Measurements from ENCODE around the gene SLC35E2B. TPM values are rescaled to one million over a fixed set of nuclear protein-coding genes. Genes with fewer than 3 reads are reported as not detected.
"Not testable (repeated sequence)": the region's sequence is repeated elsewhere in the genome, so short reads cannot be mapped to it uniquely, and the experiment has no call there.

SLC35E2B gene
- total and polyA plus RNA-seq, 2 of the 8 experiments (the other 6 are each of a cell fraction or from before 2014, with no cell fraction given): 25.9 to 46.7 TPM

DNA sequence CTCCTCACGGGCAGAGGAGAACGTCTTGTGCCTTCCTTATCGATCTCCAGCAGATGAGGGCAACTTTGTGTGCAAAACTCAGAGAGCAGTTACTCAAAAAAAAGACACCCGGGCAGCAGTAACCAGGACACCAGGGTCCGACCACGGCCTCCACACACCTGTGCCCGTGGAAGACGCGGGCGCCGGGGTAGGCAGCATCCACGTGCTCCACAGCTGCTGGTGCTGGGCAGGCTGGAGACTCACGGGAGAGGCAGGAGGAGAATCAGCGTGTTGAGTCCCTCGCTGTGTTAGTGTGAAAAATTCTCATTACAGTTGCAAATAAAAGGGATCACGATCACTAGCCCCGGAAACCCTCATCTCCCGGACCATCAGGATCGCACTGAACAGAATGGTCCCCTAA is 6.5 kb upstream of the SLC35E2B start:
- H3K9me3 ChIP-seq (ENCODE audit: insufficient read depth in 2 of 2, low read depth in 1 of 2, low read length in 1 of 2); POLR2A ChIA-PET (ENCODE audit: partially characterized antibody); CTCF ChIA-PET (ENCODE audit: partially characterized antibody); H3K4ac ChIP-seq (replicated peaks; ENCODE audit: insufficient read length, low read depth, low read length); H3K23me2 ChIP-seq (ENCODE audit: low read depth, low read length); H3K79me1 ChIP-seq (ENCODE audit: low read depth, low read length); H3K23ac ChIP-seq (ENCODE audit: insufficient read length); H2BK12ac ChIP-seq (ENCODE audit: low read depth, low read length); H2BK5ac ChIP-seq (ENCODE audit: low read depth, low read length); H3K79me2 ChIP-seq (ENCODE audit: control insufficient read depth in 1 of 2, insufficient read depth in 2 of 2, low read length in 2 of 2); H2BK120ac ChIP-seq (replicated peaks; ENCODE audit: low read depth, low read length); H3K4me1 ChIP-seq (replicated peaks in 1 of 4; ENCODE audit: control insufficient read depth in 3 of 4, insufficient read depth in 4 of 4, low read length in 3 of 4); H3K9ac ChIP-seq (replicated peaks in 1 of 4; ENCODE audit: extremely low read depth in 1 of 4, low read depth in 3 of 4, low read length in 3 of 4); H3K4me2 ChIP-seq (ENCODE audit: insufficient read depth in 1 of 2, low read depth in 2 of 2, low read length in 2 of 2); H3K56ac ChIP-seq (replicated peaks; ENCODE audit: insufficient read length, low read depth, low read length); H2BK15ac ChIP-seq (ENCODE audit: low read length); H2AK5ac ChIP-seq (ENCODE audit: low read depth, low read length); H3K4me3 ChIP-seq (ENCODE audit: extremely low read depth in 1 of 4, insufficient read depth in 2 of 4, low read depth in 3 of 4, low read length in 4 of 4); H4K5ac ChIP-seq (ENCODE audit: insufficient read length, low read depth, low read length); H2AFZ ChIP-seq (ENCODE audit: low read length); H3K27me3 ChIP-seq (replicated peaks in 1 of 4; ENCODE audit: control insufficient read depth in 3 of 4, extremely low read depth in 1 of 4, insufficient read depth in 3 of 4, low read length in 3 of 4); H3K18ac ChIP-seq (ENCODE audit: extremely low read depth, low read length); H3K14ac ChIP-seq (ENCODE audit: insufficient read length); FAIRE-seq; H3K27ac ChIP-seq (ENCODE audit: low read depth, low read length); H2BK20ac ChIP-seq (ENCODE audit: low read length); H4K91ac ChIP-seq (replicated peaks; ENCODE audit: insufficient read length, low read length); DNase-seq (ENCODE audit: low read depth in 1 of 2, low spot score in 2 of 2); H3K36me3 ChIP-seq (ENCODE audit: control insufficient read depth in 2 of 4, insufficient read depth in 4 of 4, low read length in 3 of 4); H4K20me1 ChIP-seq (replicated peaks in 1 of 2; ENCODE audit: control insufficient read depth in 1 of 2, insufficient read depth in 2 of 2, low read length in 2 of 2); H4K8ac ChIP-seq (ENCODE audit: extremely low read depth, insufficient read depth, low read length): not testable (repeated sequence)
- WGBS, 2 experiments (ENCODE audit: extremely low coverage in 1 of 2, insufficient coverage in 1 of 2, insufficient read length in 1 of 2, insufficient replicate concordance in 2 of 2, low coverage in 1 of 2, low lambda C conversion rate in 2 of 2, missing lambda C conversion rate in 1 of 2): 97% methylated on average over 11 of the region's 19 CpGs; no CpG with 5 or more reads in 1 of the 2 experiments

DNA sequence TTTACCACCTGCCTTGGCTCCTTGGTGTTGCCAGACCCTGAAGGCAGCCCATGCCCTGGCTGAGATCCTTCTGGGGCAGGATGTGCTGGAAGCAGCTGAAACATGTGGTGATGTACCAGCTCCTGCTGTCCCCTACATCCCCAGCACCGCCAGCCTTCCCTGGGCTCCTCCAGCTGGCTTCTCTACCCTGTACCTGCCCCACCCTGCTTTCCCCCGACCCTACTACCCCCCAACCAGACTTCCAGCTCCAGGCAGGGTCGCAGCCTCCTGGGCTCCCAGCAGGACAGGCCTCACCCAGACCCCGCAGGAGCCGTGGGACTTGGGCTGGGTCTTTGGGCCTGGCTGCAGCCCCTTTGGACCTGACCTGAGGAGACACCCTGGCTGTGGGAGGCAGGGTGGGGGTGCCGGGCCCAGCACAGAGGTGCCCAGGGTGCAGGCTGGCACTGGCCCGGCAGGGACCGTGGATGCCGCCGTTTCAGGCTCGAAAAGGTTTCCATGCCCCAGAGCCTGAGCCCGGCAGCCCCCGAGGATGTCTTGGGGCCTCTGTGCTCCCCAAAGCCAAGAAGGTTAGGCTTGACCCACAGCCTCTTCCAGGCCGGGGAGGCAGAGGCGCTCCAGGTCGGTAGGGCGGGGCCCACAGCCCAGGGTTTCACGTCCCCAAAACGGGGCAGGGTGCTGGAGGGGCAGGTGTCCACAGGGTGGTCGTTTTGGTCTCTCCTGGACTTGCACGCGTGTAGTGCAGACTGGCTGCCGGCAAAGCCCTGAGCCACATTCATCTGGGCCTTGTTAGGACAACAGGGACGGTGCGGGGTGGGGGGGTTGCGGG is 5.0 kb upstream of the SLC35E2B start:
- H3K36me3 ChIP-seq (ENCODE audit: control insufficient read depth in 2 of 4, insufficient read depth in 4 of 4, low read length in 3 of 4); H3K9ac ChIP-seq (replicated peaks in 1 of 4; ENCODE audit: extremely low read depth in 1 of 4, low read depth in 3 of 4, low read length in 3 of 4); H3K79me1 ChIP-seq (ENCODE audit: low read depth, low read length); H3K4me1 ChIP-seq (replicated peaks in 1 of 4; ENCODE audit: control insufficient read depth in 3 of 4, insufficient read depth in 4 of 4, low read length in 3 of 4); H3K56ac ChIP-seq (replicated peaks; ENCODE audit: insufficient read length, low read depth, low read length); H3K23ac ChIP-seq (ENCODE audit: insufficient read length); H3K4me3 ChIP-seq (ENCODE audit: extremely low read depth in 1 of 4, insufficient read depth in 2 of 4, low read depth in 3 of 4, low read length in 4 of 4); H3K27ac ChIP-seq (ENCODE audit: low read depth, low read length); H3K14ac ChIP-seq (ENCODE audit: insufficient read length); H3K23me2 ChIP-seq (ENCODE audit: low read depth, low read length); H4K8ac ChIP-seq (ENCODE audit: extremely low read depth, insufficient read depth, low read length); H4K91ac ChIP-seq (replicated peaks; ENCODE audit: insufficient read length, low read length); H4K5ac ChIP-seq (ENCODE audit: insufficient read length, low read depth, low read length); H2BK12ac ChIP-seq (ENCODE audit: low read depth, low read length); H2AFZ ChIP-seq (ENCODE audit: low read length); H2BK120ac ChIP-seq (replicated peaks; ENCODE audit: low read depth, low read length); H4K20me1 ChIP-seq (replicated peaks in 1 of 2; ENCODE audit: control insufficient read depth in 1 of 2, insufficient read depth in 2 of 2, low read length in 2 of 2); H2BK5ac ChIP-seq (ENCODE audit: low read depth, low read length); H2AK5ac ChIP-seq (ENCODE audit: low read depth, low read length); H2BK20ac ChIP-seq (ENCODE audit: low read length); H3K27me3 ChIP-seq (replicated peaks in 1 of 4; ENCODE audit: control insufficient read depth in 3 of 4, extremely low read depth in 1 of 4, insufficient read depth in 3 of 4, low read length in 3 of 4); H3K9me3 ChIP-seq (ENCODE audit: insufficient read depth in 2 of 2, low read depth in 1 of 2, low read length in 1 of 2); H3K4me2 ChIP-seq (ENCODE audit: insufficient read depth in 1 of 2, low read depth in 2 of 2, low read length in 2 of 2); H3K18ac ChIP-seq (ENCODE audit: extremely low read depth, low read length); H3K4ac ChIP-seq (replicated peaks; ENCODE audit: insufficient read length, low read depth, low read length); CTCF ChIA-PET (ENCODE audit: partially characterized antibody); DNase-seq (ENCODE audit: low read depth in 1 of 2, low spot score in 2 of 2); FAIRE-seq; H2BK15ac ChIP-seq (ENCODE audit: low read length); H3K79me2 ChIP-seq (ENCODE audit: control insufficient read depth in 1 of 2, insufficient read depth in 2 of 2, low read length in 2 of 2): not testable (repeated sequence)
- POLR2A ChIA-PET (ENCODE audit: partially characterized antibody): interaction anchor here (1.0 kb wide), 1 partner anchor 49 kb away, joined by 3 read pairs; no protein-coding TSS in a partner anchor
- WGBS, 2 experiments (ENCODE audit: extremely low coverage in 1 of 2, insufficient coverage in 1 of 2, insufficient read length in 1 of 2, insufficient replicate concordance in 2 of 2, low coverage in 1 of 2, low lambda C conversion rate in 2 of 2, missing lambda C conversion rate in 1 of 2): 85% methylated on average over 20 of the region's 26 CpGs; no CpG with 5 or more reads in 1 of the 2 experiments

Measured in H1 (cell line).